GM03348 (cell line): ENCODE results near the gene PRXL2A.
"Not testable (repeated sequence)": the region's sequence is repeated elsewhere in the genome, so short reads cannot be mapped to it uniquely, and the experiment has no call there.

Experiments
- DNase-seq: peaks from one replicate; pipeline ENCODE4 v3.0.0; 2012; ENCODE audit warnings: low spot score

The PRXL2A gene, protein sequence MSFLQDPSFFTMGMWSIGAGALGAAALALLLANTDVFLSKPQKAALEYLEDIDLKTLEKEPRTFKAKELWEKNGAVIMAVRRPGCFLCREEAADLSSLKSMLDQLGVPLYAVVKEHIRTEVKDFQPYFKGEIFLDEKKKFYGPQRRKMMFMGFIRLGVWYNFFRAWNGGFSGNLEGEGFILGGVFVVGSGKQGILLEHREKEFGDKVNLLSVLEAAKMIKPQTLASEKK

DNA sequence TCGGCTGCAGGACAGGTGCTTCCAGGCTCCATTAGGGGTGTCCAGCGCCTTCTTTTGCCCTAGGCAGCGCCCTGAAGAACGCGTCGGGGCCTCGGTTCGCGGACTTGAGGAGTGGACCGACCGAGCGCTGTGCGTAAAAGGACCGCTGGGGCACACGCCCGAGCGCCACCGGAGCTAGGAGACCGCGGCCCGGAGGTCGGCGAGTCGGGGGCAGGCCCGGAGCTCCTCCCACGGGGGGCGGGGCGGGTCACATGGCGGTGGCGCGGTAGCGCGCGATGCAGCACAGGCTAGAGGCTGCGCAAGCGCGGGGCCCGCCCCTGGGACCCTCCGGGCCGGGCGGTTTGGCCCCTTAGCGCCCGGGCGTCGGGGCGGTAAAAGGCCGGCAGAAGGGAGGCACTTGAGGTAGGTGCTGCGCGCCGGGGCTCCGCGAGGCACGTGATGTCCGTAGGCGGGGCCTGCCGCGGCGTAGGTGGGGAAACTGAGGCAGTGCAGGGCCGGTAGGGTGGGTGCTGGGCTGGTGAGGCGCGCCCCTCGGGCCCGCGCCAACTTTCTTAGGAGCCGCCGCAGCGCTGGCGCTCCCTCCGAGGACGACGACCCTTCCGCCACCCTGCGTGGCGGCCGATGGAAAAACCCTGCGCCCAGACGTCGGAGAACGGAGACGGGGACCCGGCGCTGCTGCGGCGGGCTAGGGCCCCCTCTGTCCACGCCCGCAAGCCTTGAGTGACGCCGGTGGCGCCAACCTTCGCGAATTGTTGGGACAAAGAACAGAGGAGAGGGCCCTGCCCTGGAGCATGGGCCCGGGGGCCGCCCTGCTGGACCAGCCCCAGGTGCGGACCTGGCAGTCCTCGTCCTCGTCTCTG is at the start of gene PRXL2A:
PRXL2A (plus strand) TSS at position 310 of the 860 bp plus-strand sequence. CDS start 11,917 bp downstream, outside the sequence.
- peak; percentile 21 for DNase-seq

GRCh38 chr10:80358925-80359324 is 49.4 kb upstream of the PRXL2A start:
- not testable (repeated sequence) for DNase-seq

DNA sequence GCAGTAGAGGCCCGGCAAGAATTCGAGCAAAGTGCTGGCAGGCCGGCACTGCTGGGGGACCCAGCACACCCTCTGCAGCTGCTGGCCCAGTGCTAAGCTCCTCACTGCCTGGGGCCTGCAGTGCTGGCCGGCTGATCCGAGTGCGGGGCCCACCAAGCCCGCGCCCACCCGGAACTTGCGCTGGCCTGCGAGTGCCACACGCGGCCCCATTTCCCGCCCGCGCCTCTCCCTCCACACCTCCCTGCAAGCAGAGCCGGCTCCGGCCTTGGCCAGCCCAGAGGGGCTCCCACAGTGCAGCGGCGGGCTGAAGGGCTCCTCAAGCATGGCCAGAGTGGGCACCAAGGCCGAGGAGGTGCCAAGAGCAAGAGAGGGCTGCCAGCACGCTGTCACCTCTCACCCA is 48.7 kb upstream of the PRXL2A start:
- no peak for DNase-seq

GRCh38 chr10:80365510-80365909 is 42.8 kb upstream of the PRXL2A start:
- no peak for DNase-seq

DNA sequence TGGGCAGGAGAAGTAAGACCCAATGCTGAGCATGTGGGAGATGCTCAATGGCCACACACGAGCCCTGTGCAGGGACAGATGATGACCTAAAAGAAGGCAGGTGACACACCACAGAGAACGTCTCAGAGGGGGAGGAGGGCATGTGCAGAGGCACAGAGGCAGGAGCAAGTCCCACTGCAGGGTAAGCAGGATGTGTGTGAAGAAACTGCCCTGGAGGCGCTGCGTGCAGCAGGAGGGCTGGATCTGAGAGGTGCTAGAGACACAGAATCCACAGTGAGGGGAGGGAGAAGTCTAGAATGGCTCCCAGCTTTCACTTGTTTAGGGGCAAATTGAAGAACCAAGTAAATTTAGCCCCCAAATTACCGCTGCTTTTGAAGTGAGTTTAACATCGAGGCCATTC is 36.9 kb upstream of the PRXL2A start:
- no peak for DNase-seq

GRCh38 chr10:80372675-80373074 is 35.7 kb upstream of the PRXL2A start:
- DNase-seq = no peak

DNA sequence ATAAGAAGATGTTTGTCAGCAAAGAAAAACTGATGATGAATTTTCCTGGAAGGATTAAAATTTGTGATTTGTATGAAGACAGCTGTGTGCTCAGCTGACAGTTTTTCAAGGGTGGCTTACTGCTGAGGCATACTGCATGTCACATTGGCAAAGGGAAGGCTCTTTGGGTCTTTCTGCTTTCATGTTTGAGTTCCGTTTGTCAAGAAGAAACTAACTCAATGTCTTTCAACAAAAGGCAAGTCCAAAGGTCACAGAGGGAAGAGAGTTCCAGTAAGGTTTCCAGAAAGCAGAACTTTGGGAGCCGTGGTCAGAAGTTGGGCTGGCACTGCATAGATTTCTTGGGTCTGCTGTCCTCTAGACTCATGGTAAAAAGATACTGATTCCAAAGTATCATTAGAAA is 34.8 kb upstream of the PRXL2A start:
- no peak for DNase-seq

DNA sequence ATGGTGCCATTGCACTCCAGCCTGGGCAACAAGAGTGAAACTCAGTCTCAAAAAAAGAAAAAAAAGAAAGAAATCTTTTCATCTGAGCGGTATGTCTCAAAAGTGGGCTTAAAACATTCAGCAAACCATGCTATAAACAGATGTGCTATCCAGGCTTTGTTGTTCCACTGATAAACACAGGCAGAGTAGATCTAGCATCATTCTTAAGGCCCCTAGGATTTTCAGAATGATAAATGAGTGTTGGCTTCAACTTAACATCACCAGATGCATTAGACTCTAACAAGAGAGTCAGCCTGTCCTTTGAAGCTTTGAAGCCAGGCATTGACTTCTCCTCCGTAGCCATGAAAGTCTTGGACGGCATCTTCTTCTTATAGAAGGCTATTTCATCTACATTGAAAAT is 28.6 kb upstream of the PRXL2A start:
- DNase-seq = no peak

GRCh38 chr10:80380185-80380584 is 28.2 kb upstream of the PRXL2A start:
- no peak for DNase-seq

DNA sequence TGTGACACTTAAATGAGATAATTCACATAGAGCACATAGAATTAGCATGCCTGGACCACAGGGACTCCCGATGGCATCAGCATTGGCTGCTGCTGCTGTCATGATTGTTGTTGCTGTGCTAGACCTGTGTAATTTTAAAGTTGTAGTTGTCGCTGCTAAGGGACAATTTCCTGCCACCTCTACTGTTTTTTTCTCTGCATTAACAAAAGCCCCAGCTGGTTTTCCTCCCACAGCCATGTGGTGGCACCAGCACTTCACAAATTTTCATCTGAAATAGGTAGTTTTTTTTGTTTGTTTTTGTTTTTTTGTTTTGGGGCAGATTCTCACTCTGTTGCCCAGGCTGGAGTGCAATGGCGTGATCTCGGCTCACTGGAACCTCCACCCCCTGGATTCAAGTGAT is 25.4 kb upstream of the PRXL2A start:
- DNase-seq = peak; percentile 54

- DNase-seq = no peak
Observed at GRCh38 chr10:80390740-80391139, 17.6 kb upstream of the PRXL2A start.

- no peak for DNase-seq
Observed at GRCh38 chr10:80392250-80392649, 16.1 kb upstream of the PRXL2A start.

DNA sequence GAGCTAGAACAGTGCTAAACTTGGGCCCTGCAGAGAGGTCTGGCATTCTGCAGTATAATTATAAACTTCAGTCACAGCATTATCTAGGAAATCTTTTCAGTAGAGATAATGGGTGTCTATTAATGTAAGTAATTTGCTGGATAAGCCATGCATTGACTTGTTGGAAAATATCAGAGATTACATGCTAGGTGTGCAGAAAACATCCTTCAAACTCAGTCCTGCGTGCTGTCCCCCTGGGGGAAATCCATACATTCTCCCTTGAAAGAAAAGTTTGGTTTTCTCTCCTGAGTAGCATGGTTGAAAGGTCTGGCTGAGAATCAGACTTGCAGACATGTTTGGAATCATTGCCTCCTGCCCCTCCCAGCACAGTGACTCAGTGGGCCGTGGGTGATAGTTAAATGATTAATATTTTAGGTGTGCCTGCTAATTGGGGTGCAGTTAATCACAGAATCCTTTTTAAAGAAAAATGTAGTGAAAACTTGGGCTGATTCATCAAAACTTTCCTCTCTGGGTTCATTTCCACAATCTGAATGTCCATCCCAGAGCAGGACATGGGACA is 13.9 kb upstream of the PRXL2A start:
- no peak for DNase-seq

DNA sequence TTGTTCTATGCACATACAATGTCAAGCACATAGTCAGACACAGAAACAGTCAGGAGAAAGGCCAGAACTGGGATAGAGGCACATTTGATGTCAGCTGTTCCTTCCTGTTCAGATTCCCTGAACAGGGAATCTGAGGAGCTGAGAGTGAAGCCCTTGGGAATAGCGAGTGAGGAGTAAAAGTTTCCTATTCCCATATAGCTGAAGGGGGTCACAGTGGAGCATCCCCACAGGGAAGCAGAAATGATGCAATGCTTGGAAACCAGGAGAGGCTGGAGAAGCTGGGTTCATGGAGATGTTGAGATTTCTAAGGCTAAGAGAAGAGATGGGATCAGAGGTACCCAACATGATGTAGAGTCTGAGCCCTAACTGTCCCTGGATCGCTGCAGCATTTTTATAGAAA is 11.3 kb upstream of the PRXL2A start:
- no peak for DNase-seq

GRCh38 chr10:80400136-80400804 is 8.1 kb upstream of the PRXL2A start:
- DNase-seq = no peak

- no peak for DNase-seq
Observed at GRCh38 chr10:80405035-80405434, 3.3 kb upstream of the PRXL2A start.

DNA sequence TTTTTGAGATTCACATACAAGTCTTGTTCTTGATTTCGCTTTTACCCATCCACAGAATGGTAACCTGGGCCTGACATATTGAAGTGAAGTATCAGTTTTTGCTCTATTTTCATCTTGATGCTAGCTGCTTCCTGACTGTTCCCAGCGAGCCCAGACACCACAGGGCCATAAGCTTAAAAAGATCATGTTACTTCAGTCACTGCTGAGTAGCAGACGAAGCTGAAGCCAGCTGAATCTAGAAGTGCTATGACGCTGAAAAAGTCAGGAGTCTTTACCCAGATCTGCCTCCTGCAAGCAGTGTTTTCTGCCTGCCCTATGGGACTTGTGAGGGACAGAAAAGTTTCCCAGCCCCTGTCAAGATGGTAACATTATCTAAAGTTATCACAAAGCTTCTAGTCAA is 2.7 kb upstream of the PRXL2A start:
- no peak for DNase-seq

DNA sequence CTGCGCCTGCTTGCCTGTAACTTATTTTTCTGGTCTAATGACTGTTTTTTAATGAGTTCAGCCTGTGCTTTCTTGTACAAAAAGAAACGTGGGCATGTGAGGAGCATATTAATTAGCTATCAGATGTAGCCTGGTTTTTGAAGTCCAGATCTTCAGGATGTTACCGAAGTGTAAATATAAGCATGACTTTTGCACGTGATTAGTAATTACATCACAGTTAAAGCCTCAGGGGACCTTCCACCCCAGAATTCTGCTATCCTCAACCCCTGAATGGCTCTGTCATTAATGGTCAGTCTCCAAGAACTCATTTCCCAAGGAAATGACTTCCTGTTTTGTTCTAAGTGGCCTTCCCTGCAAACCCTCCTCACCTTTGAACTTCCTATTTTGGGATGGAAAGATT is 2.1 kb upstream of the PRXL2A start:
- DNase-seq = no peak

GRCh38 chr10:80407812-80408241 is 524 bp upstream of the PRXL2A start:
- no peak for DNase-seq

DNA sequence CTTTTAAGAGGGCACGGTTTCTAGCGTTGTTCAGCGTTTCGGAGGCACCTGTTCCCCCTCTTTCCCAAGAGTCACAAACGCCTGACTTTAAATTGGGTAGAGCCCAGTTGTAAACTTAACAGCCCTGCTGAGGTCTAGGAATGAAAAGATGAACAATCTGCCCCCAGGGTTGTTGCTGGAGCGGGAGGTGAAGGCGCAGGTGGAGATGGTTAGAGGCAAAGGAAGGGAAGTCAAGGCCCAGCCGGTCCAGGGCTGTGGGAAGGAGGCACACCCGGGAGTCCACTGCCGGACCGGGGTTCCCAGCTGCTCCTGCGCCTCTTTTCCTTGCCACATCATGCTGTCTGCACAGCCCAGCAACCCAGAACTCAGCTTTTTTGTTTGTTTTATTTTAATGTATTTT is 770 bp downstream of the PRXL2A start:
- DNase-seq = no peak

DNA sequence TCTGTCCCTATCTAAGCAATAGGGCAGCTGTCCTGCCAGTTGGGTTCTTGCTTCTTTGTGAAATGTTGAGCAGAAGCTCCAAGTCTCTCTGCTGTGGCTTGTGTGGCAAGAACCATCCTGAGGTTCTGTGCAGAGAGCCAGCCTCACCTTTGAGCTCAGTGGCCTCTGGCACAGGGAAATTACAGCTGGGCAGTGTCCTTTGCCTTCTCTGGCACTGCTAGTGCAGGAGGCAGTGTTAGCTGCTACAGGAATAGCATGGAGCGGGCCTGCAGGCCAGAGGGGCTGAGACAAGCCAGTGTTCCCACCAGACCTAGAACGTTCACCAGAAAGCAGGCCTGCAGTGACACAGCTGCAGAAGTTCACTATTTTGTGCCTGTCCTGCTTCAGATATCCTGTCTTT is 1.8 kb downstream of the PRXL2A start:
- no peak for DNase-seq

DNA sequence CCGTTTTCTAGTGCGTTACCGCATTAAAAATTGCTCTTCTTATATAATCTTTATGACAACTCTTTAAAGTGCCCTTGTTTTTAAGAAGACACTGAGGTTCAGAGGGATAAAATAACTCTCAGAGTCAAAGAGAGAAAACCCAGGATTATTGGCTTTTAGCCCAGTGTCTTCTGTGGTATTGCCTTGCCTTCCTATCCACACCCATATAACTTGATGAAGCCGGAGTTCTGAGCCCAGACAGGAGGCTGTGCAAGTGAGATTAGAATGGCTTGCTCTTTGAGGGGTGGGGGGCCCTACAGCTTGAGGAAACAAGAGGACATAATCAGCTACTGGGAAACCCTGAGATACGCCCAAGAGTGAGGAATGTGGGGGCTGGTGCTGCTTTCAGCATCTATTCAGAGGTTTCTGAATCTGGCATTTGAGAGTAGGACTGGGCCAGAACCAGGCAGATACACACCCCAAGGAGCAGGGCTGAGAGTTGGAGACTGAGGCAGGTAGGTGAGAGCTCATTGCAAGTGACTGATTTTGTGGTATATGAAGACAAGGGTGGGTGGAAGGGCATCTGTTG is 2.3 kb downstream of the PRXL2A start:
- no peak for DNase-seq
